HK-2 (cell line): Measurements from ENCODE around the gene TMEM52.
"Not testable (repeated sequence)": the region's sequence is repeated elsewhere in the genome, so short reads cannot be mapped to it uniquely, and the experiment has no call there.

Source experiments
- DNase-seq: peaks from one replicate; pipeline ENCODE4 v3.0.0-alpha.2; 2018; ENCODE audit not compliant: unreplicated experiment

TMEM52 gene

DNA sequence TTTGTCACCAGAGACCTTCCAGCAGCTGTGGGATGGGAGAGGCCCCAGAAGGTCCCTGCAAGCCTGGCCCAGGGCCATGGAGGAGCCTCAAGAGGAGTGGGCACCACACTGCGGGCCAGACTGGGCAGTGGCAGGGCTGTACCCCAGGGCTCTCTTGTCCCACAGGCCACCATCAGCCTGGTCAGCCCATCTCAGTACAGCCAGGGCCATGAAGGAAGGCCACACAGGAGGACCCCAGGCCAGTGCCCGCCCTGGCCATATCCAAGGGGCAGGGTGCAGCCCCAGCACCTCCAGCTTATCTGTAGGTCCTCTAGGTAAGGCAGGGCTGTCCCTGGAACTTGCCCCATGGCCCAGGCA is 25.1 kb downstream of the TMEM52 start:
- no peak for DNase-seq

DNA sequence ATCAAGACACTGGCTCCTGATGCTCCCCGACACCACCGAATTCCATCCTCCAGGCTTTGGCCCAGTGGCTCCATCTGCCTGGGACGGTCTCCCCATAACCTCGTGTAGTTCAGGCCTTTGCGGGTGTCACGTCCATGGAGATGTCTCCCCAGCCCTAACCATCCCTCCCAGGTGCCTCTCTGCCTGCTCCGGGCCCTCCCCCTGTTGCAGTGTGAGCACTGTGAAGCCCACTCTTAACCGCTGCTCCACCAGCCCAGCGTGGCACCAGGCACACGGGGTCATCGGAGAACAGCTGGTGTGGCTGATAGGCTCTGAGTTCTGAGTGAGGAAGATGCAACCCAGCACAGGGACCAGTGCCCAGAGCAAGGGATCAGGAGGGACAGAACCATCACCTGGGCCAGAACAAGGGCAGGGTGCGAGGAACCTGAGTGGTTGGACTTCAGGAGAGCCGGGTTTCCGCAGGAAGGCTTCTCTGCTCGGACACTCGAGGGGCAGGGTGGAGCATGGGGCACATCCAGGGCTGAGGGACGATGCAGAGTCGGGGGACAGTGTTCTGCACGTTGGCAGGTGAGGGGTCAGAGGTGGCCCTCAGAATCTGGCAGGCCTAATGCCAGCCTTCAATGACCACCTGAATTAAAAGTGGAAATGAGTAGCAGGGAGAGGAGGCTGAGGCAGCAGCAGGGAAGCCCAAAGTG is 25.6 kb downstream of the TMEM52 start:
- no peak for DNase-seq

DNA sequence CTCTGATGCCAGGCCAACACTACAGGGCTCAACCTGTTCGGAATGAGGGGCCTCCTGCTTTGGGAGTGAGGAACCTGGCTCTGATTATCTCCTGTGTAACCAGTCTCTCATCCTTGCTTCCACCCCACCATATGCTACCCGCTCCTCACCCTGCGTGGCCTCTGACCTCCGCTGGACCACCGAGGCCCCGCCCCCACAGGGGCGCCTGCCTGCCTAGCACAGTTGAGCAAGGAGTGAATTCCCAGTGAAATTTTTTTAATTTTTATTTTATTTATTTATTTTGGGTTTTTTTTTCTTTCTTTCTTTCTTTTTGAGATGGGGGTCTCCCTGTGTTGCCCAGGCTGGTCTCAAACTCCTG is 26.3 kb downstream of the TMEM52 start:
- DNase-seq: no peak

GRCh38 chr1:1892079-1892762 is 26.9 kb downstream of the TMEM52 start:
- no peak for DNase-seq

DNA sequence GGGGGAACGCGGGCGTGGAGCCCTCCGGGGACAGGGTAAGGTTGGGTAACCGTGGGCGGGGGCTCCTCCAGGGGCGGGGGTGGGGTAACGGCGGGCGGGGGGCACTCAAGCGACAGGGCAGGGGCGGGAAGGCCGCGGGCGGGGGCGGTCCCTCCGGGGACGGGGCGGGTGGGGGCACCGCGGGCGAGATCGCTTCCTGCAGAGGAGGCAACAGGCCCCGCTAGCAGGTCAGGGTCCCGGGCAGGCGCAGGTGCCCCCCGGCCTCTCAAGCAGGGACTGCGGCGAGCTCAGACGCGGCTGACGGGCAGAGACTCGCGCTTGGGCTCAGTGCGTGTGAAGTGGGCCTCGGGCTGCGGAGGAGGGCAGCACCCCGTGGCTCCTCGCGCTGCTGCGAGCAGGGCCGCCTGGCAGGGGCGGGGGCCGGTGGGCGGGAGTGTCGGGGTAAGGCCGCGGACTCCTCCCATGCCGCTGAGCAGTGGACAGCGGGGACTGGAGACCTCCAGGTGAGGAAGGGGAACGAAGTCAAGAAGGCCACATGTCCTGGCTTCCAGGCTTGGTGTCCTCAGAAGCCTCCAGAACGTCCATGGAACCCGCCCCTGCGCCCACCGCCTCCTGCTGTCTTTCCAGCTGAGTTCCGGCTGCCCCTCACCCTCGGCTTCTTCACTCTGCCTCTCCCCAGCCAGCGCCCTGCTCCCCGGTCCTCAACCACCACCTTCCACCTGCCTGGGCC is 27.6 kb downstream of the TMEM52 start:
- DNase-seq: peak; percentile 81

GRCh38 chr1:1890506-1891348 is 28.4 kb downstream of the TMEM52 start, which contains the start of gene GNB1:
Gene GNB1 (minus strand): TSS chr1:1891087. CDS start chr1:1825453, 65,634 bp downstream.
- peak; percentile 90 for DNase-seq

DNA sequence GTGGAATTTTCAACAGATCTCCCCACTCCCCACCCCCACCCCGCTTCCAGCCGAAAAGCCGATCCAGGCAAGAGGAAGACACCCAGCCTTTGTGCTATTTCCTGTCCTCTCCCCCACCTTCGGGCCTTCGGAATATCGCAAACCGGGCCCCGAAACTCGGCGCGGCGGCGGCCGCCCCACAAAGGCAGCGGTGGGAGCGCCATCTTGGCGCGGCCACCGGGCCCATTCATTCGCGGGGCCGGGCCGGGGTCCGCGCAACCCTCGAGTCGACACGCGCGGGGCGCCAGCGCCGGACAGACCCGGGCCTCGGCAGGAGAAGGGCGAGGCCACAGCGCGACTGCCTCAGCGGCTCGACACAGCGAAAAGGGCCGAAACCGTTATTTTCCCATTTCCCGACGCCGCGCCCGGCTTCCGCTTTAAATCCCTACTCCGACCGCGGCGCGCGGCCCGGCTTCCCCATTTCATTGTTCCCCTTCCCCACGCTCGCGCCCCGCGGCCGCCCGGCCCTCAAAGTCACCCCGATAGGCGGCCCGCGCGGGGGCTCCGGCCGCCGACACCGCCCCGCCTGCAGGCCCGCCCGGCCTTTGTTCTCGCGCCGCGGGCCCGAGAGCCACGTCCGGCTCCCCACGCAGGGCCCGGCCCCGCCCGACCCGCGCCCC is 29.1 kb downstream of the TMEM52 start:
- peak; percentile 57 for DNase-seq

DNA sequence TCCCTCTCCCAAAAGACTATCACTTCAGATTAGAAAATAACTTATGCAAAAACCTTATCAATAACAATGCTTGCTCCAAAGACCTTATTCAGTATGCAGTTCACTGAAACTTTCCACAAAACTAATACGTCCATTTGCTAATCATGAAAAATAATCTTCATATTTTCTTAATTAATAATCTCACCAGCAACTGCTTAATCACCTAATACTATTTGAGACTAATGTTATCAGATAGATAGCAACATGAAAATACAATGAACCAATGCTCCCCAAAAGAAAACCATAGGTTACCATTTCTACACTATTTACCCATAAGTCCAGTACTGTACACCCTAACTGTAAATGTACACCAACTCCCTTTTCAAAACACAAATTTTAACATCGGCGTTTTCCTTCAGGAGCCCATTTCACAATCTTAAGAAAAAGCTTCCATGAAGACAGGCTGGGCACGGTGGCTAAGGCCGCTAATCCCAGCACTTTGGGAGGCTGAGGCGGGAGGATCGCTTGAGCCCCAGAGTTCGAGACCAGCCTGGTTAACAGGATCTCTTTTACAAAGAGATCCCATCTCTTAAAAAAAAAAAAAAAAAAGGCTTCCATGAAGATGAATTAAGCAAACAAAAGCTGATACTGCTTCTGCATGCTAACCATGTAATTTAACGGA is 29.9 kb downstream of the TMEM52 start:
- DNase-seq: no peak

GRCh38 chr1:1883890-1884289 is 35.2 kb downstream of the TMEM52 start:
- not testable (repeated sequence) for DNase-seq

DNA sequence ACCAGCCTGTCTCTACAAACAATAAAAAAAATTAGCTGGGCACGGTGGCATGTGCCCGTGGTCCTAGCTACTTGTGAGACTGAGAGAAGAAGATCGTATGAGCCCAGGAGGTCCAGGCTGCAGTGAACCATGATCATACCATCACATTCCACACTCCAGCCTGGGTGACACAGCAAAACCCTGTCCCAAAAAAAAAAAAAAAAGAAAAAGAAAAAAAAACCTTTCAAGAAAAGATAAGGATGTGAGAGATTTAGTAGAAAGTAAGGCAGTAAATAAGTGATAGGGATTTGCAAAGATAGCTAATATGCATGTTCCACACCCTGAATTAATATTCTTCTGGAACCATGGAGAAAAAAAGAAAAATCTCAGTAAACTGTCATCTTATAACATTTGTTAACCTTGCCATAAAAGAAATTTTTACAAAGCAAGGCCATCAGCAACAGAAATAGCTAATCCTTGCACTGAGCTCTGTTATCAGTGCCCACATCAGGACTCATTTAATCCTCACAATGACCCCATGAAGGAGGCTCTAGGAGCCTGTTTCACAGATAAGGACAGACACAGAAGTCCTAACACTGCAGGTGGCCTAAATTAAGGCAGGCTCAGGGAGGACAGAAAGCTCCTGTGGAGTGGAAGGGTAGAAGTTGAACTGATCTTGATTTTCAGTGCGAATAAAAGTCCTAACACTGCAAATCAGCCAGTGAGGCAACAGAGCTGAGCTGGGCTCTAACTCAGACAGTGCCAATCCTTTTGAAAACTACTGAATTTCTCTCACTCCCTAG is 35.8 kb downstream of the TMEM52 start:
- no peak for DNase-seq

DNA sequence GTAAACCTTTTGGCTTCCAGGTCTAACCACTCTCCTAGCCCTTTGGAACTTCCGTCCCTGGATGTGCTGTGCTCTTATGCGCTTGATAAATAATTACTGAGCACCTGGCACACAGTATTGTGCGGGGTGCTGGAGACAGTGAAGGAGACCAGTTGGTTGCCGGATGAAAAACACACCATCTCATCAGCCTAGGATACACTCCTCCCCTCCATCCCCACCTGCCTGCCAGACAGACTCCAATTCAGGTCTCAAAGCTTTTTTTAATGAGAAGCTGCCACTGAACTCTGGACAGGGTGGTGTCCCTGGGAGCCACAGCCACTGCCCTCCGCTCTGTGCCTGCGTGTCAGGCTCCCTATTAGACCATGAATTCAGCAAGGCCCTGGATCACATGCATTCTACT is 37.4 kb downstream of the TMEM52 start:
- DNase-seq: no peak

DNA sequence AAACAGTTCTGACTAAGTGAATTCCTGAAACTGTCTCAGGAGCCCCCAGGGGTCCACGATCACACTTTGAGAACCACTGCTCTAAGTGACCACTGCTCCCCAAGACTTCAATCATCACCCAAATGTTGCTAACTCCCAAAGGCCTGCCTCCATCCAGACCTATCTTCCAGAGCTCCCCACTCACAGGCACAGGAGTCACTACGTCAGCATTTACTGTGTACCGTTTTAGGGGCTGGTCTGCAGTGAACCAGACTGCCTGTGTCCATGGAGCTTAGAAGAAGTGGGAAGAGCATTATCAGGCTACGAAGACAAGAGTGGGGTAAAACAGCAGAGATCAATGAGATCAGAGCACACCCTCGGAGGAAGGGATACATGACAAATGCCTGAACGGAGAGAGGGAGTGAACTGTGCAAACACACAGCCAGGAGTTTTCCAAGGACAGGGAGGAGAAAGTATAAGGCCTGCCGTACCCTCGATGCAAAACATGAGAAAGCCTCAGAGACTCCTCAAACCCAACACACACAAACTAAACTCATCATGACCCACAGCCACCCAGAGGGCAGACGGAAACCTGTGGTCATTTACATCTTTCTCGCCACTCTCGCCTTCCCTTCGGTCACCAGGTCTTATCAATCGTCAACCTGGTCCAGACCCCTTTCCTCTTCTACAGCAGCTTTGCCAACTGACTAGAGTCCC is 38.3 kb downstream of the TMEM52 start:
- no peak for DNase-seq

GRCh38 chr1:1879942-1880341 is 39.1 kb downstream of the TMEM52 start:
- DNase-seq: no peak

DNA sequence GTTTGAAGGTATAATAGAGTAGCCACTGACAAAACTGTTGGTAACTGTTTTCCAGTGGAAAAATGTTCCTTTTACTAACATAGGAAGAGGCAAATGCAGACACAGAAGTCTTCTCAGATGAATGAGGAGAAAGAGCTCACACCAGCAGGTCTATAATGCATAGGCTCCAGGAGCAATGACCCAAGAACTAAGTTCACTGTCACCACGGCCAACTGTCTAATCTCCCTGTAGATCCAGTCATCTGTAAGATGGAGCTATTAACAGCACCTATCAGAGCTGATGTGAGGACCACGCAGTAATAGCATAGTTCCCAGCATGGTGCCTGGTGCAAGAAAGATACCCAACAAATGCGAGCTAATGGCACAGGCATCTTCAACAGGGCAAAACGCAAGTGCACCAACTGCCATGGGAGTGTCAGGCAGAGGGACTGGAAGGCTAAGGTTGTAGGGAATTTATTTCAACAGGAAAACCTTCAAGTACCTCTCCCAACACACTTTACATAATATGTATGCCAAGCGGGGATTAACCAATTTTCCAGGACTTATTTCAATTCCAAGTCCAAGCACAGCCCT is 41.1 kb downstream of the TMEM52 start:
- DNase-seq: no peak

- DNase-seq: no peak
Observed at GRCh38 chr1:1876335-1876930, 42.6 kb downstream of the TMEM52 start.

GRCh38 chr1:1875932-1876331 is 43.1 kb downstream of the TMEM52 start:
- no peak for DNase-seq

DNA sequence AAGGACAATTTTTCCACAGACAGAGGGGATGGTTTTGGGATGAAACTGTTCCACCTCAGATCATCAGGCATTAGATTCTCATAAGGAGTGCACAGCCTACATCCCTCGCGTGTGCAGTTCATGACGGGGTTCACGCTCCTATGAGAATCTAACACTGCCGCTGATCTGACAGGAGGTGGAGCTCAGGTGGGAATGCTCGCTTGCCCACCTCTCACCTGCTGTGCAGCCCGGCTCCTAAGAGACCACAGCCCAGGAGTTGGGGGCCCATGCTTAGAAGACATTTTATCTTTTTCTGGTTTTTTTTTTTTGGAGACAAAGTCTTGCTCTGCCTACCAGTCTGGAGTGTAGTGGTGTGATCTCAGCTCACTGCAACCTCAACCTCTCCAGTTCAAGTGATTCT is 44.2 kb downstream of the TMEM52 start:
- DNase-seq: no peak

DNA sequence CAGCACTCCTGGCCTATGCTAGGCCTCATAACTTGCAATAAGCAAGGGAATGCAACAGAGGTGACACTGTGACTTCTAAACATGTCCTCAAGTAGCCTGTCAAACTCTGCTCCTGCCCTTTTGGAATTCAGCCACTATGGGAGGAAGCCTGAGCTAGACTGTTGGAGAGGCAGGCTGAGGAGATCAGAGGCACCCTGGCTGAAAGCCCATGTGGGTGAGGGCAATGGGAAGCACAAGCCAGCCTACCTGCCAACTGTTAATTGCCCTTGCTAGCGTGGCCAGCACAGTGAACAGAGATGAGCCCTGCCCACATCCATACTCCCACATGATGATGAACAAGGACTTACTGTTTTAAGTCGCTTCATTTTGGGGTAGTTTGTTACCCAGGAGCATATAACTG is 45.9 kb downstream of the TMEM52 start:
- DNase-seq: no peak
